Mesenchymal stem cell (in vitro differentiated cells and primary cell): ENCODE measurements around the gene CBFA2T2.
"Not testable (repeated sequence)": the region's sequence is repeated elsewhere in the genome, so short reads cannot be mapped to it uniquely, and the experiment has no call there.

Experiments used
- DNase-seq: peaks from one replicate; pipeline ENCODE4 v3.0.0-alpha.2; 2013
- H2AFZ ChIP-seq: one replicate; pipeline ENCODE4 v1.6.1; 2013; ENCODE audit warnings: low read depth, mild to moderate bottlenecking, control low read depth, inconsistent platforms, low read length, moderate library complexity
- H2AK5ac ChIP-seq: 2 replicates; pipeline ENCODE4 v1.6.1; 2013; ENCODE audit warnings: low read length, moderate library complexity, mild to moderate bottlenecking, inconsistent platforms; ENCODE audit not compliant: severe bottlenecking
- H2BK120ac ChIP-seq: one replicate; pipeline ENCODE4 v1.6.1; 2013; ENCODE audit warnings: low read depth, mild to moderate bottlenecking, inconsistent platforms, low read length, moderate library complexity
- H2BK12ac ChIP-seq, 2 experiments: one replicate each; pipeline ENCODE4 v1.6.1; 2013; ENCODE audit warnings: inconsistent platforms in 2 of 2, low read length in 2 of 2, mild to moderate bottlenecking in 2 of 2, moderate library complexity in 2 of 2, control low read depth in 1 of 2
- H2BK15ac ChIP-seq: one replicate; pipeline ENCODE4 v1.6.1; 2013; ENCODE audit warnings: mild to moderate bottlenecking, low read depth, inconsistent platforms; ENCODE audit not compliant: poor library complexity, severe bottlenecking
- H2BK5ac ChIP-seq: 2 replicates; pipeline ENCODE4 v1.6.1; 2013; ENCODE audit warnings: low read depth, mild to moderate bottlenecking, low read length, control low read depth, inconsistent platforms; ENCODE audit not compliant: poor library complexity, severe bottlenecking
- H3K14ac ChIP-seq, 2 experiments: one replicate each; pipeline ENCODE4 v1.6.1; 2013; ENCODE audit warnings: inconsistent platforms in 2 of 2, low read length in 2 of 2, control low read depth in 1 of 2, mild to moderate bottlenecking in 1 of 2, moderate library complexity in 1 of 2
- H3K18ac ChIP-seq, 2 experiments: one replicate each; pipeline ENCODE4 v1.6.1; 2013; ENCODE audit warnings: inconsistent platforms in 2 of 2, low read length in 2 of 2, control low read depth in 1 of 2, low read depth in 1 of 2, mild to moderate bottlenecking in 1 of 2
- H3K23ac ChIP-seq, 2 experiments: one replicate each; pipeline ENCODE4 v1.6.1; 2013; ENCODE audit warnings: inconsistent platforms in 2 of 2, low read length in 2 of 2, mild to moderate bottlenecking in 2 of 2, moderate library complexity in 2 of 2, control low read depth in 1 of 2
- H3K27ac ChIP-seq: 2 replicates; pipeline ENCODE4 v1.5.1; 2013; ENCODE audit warnings: mild to moderate bottlenecking, moderate library complexity, low read length, control low read depth, inconsistent platforms; ENCODE audit not compliant: poor library complexity, severe bottlenecking
- H3K27me3 ChIP-seq, 2 experiments: 2 replicates each; pipeline versions ENCODE4 v1.6.1 to v1.7.0; 2013; ENCODE audit warnings: low read length in 2 of 2, mild to moderate bottlenecking in 2 of 2, moderate library complexity in 2 of 2, control low read depth in 1 of 2, inconsistent platforms in 1 of 2; ENCODE audit not compliant: control insufficient read depth in 1 of 2, insufficient read depth in 1 of 2
- H3K36me3 ChIP-seq, 2 experiments: 2 replicates each; pipeline versions ENCODE4 v1.6.1 to v1.7.0; 2013; ENCODE audit warnings: low read length in 2 of 2, control low read depth in 1 of 2, inconsistent platforms in 1 of 2, low read depth in 1 of 2, mild to moderate bottlenecking in 1 of 2; ENCODE audit not compliant: insufficient read depth in 2 of 2, control insufficient read depth in 1 of 2
- H3K4ac ChIP-seq, 2 experiments: one replicate each; pipeline ENCODE4 v1.6.1; 2013; ENCODE audit warnings: inconsistent platforms in 2 of 2, low read length in 2 of 2, mild to moderate bottlenecking in 2 of 2, moderate library complexity in 2 of 2, control low read depth in 1 of 2, low read depth in 1 of 2
- H3K4me1 ChIP-seq: 2 replicates; pipeline ENCODE4 v1.6.1; 2013; ENCODE audit warnings: low read depth, low read length, control low read depth; ENCODE audit not compliant: control insufficient read depth, insufficient read depth
- H3K4me2 ChIP-seq: 2 replicates; pipeline ENCODE4 v1.6.1; 2013; ENCODE audit warnings: low read length, mild to moderate bottlenecking, inconsistent platforms; ENCODE audit not compliant: poor library complexity, severe bottlenecking
- H3K4me3 ChIP-seq, 2 experiments: 2 replicates each; pipeline versions ENCODE4 v1.5.1 to v1.7.0; 2013; ENCODE audit warnings: low read length in 2 of 2, mild to moderate bottlenecking in 2 of 2, control low read depth in 1 of 2, low read depth in 1 of 2; ENCODE audit not compliant: insufficient read depth in 1 of 2
- H3K79me1 ChIP-seq: replicated peaks from 2 replicates; pipeline ENCODE4 v1.6.1; 2013; ENCODE audit warnings: mild to moderate bottlenecking, control low read depth, low read length, inconsistent platforms; ENCODE audit not compliant: poor library complexity, severe bottlenecking
- H3K9ac ChIP-seq: 2 replicates; pipeline ENCODE4 v1.7.0; 2013; ENCODE audit warnings: mild to moderate bottlenecking, low read length, moderate library complexity
- H3K9me3 ChIP-seq: 2 replicates; pipeline ENCODE4 v1.7.0; 2013; ENCODE audit warnings: mild to moderate bottlenecking, low read length; ENCODE audit not compliant: control insufficient read depth
- H4K8ac ChIP-seq: one replicate; pipeline ENCODE4 v1.6.1; 2013; ENCODE audit warnings: inconsistent platforms, mild to moderate bottlenecking, low read length, moderate library complexity
- H4K91ac ChIP-seq: one replicate; pipeline ENCODE4 v1.6.1; 2013; ENCODE audit warnings: mild to moderate bottlenecking, low read length, inconsistent platforms
- WGBS: methylation state at CpG from one replicate; pipeline ENCODE4 v1.1.7; 2013; ENCODE audit warnings: mixed read lengths; 5-methylcytosine and 5-hydroxymethylcytosine counted together

CBFA2T2 gene

DNA sequence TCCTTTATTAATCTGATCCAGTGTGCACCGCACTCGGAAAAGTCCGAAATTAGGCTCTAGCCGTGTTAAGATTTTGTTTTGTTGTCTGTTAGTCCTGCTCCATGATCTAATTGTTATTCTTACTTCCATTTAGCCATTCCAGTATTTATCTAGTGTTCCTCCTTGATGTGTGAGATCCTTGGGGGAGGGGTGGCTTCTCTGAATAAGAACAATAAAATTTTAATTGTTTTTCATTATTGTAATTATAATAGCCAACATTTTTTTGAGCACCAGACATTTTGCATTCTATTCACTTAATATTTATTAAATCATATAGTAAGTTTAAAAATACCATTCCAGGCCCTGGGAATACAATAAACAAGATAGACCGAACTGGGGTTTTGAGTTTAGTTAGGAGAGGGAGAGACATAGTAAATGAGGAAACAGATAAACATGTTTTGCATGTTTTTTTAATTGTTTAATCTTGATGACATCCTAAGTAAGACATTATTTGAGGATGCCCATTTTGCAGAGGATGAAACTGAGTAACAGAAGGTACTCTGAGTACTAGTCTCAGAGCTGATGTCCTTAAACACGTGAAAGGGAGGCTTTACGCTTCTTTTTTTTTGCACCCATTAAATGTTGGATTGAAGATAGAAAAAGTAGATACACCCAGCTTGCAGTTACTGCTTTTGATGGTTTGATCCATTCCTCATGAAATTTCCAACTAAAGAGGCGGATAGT lies 1.2 kb downstream of the CBFA2T2 start:
- Histone ChIP-seq H2BK15ac (no peak overlapping the region), H3K36me3 (no peaks in the 10 kb centered on the region), H3K14ac (no peak overlapping the region), H2BK5ac (no peak overlapping the region), H2BK12ac (no peak overlapping the region), H3K4ac (peak overlapping the region in 1 of 2 experiments; percentile 9), H2AFZ (no peak overlapping the region), H3K27me3 (no peaks in the 10 kb centered on the region), H3K4me2 (peak overlapping the region; percentile 62), H3K4me1 (peaks cover 1% of the 10 kb centered on the region), H4K91ac (no peak overlapping the region), H3K23ac (no peak overlapping the region), H3K9me3 (no peaks in the 10 kb centered on the region), H3K4me3 (peak overlapping the region; percentile 76 to 98), H3K9ac (peak overlapping the region; percentile 96), H2BK120ac (no peak overlapping the region), H3K79me1 (peaks cover 21% of the 10 kb centered on the region), H2AK5ac (no peak overlapping the region), H3K27ac (no peak overlapping the region), H3K18ac (no peak overlapping the region), H4K8ac (no peak overlapping the region)
- peak; percentile 16 for DNase-seq
- 80% methylated on average over 4 of the region's 8 CpGs for WGBS

DNA sequence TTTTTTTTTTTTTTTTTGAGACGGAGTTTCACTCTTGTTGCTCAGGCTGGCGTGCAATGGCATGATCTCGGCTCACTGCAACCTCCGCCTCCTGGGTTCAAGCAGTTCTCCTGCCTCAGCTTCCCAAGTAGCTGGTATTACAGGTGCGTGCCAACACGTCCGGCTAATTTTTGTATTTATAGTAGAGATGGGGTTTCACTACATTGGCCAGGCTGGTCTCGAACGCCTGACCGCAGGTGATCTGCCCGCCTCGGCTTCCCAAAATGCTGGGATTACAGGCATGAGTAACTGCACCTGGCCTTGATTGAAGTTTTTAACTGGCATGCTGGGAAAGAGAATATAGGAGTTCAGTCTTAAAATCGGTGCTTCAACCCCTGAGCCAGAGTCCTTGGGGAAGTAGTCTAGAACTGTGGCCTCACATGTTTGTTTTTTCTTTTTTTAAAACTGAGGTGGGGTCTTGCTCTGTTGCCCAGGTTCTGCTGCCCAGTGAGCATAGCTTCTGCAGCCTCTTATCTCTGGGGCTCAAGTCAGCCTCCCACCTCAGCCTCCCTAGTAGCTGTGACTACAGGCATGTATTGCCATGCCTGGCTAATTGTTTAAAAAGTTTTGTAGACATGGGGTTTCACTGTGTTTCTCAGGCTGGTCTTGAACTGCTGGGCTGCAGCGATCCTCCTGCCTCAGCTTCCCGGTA lies 3.3 kb downstream of the CBFA2T2 start:
- Histone ChIP-seq H3K4me2 (no peak overlapping the region), H2BK5ac (no peak overlapping the region), H4K91ac (no peak overlapping the region), H3K4me3 (no peak overlapping the region), H2AK5ac (no peak overlapping the region), H2AFZ (no peak overlapping the region), H3K18ac (no peak overlapping the region), H3K9ac (no peak overlapping the region), H3K9me3 (no peaks in the 10 kb centered on the region), H3K4ac (no peak overlapping the region), H3K79me1 (peaks cover 29% of the 10 kb centered on the region), H2BK12ac (no peak overlapping the region), H4K8ac (no peak overlapping the region), H3K27ac (no peak overlapping the region), H3K14ac (no peak overlapping the region), H3K4me1 (peaks cover 1% of the 10 kb centered on the region), H2BK120ac (no peak overlapping the region), H3K36me3 (no peaks in the 10 kb centered on the region), H3K23ac (no peak overlapping the region), H3K27me3 (no peaks in the 10 kb centered on the region), H2BK15ac (no peak overlapping the region)
- no peak for DNase-seq
- 98% methylated on average over 15 of the region's 15 CpGs for WGBS

DNA sequence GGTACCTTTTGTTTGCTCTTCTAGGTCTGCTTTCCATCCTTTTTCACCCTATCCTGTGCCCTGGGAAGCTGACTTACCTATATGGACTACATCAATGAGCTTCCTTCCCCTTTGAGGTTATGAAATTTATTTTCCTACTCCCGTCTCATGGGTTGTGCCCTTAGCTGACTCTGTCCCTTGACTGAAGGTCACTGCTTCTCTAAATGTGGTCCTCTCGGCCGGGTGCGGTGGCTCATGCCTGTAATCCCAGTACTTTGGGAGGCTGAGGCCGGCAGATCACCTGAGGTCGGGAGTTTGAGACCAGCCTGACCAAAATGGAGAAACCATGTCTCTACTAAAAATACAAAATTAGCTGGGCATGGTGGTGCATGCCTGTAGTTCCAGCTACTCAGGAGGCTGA lies 6.9 kb downstream of the CBFA2T2 start:
- not testable (repeated sequence) for DNase-seq, H2AK5ac ChIP-seq, H2BK5ac ChIP-seq, H2BK120ac ChIP-seq, H4K8ac ChIP-seq, H3K27ac ChIP-seq, H2BK15ac ChIP-seq, H3K14ac ChIP-seq, H3K9ac ChIP-seq, H2BK12ac ChIP-seq, H4K91ac ChIP-seq, H3K4me1 ChIP-seq, H2AFZ ChIP-seq, H3K27me3 ChIP-seq, H3K4me3 ChIP-seq, H3K4ac ChIP-seq, H3K23ac ChIP-seq, H3K18ac ChIP-seq, H3K9me3 ChIP-seq, H3K4me2 ChIP-seq, H3K36me3 ChIP-seq
- H3K79me1 ChIP-seq = peaks cover 32% of the 10 kb centered on the region
- 89% methylated on average over 5 of the region's 6 CpGs for WGBS

DNA sequence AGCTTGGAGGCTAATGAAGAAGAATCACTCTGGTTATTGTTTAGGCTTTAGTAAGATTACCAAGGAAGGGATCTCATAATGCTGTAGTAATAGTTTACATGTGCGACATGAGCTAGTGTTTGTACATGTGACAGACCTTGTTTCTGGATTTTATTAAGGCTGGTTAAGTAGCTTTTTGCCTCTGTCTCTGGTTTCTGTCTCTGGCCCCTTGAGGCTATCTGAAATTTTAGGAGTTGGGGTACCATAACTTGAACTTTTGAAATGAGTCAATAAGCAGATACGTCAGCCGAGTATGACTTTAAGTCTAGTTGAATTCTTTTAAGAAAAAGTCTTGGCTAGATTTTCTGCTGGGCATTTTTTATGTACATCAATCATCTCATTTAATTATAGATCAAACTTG lies 9.5 kb downstream of the CBFA2T2 start:
- no peaks in the 10 kb centered on the region for H3K36me3 ChIP-seq
- peaks cover 23% of the 10 kb centered on the region for H3K79me1 ChIP-seq
- no peak overlapping the region for H4K91ac ChIP-seq
- no peaks in the 10 kb centered on the region for H3K9me3 ChIP-seq
- no peak overlapping the region for H3K4ac ChIP-seq
- H3K18ac ChIP-seq = no peak overlapping the region
- no peak overlapping the region for H2BK15ac ChIP-seq
- H2BK120ac ChIP-seq = no peak overlapping the region
- no peak overlapping the region for H3K14ac ChIP-seq
- DNase-seq = peak; percentile 12
- H2BK5ac ChIP-seq = no peak overlapping the region
- no peaks in the 10 kb centered on the region for H3K4me1 ChIP-seq
- H3K27me3 ChIP-seq = no peaks in the 10 kb centered on the region
- H3K23ac ChIP-seq = no peak overlapping the region
- no peak overlapping the region for H4K8ac ChIP-seq
- H3K4me2 ChIP-seq = no peak overlapping the region
- no peak overlapping the region for H2BK12ac ChIP-seq
- WGBS = 45% methylated on average over 1 of the region's 3 CpGs
- no peak overlapping the region for H2AK5ac ChIP-seq
- no peak overlapping the region for H3K27ac ChIP-seq
- no peak overlapping the region for H2AFZ ChIP-seq
- no peak overlapping the region for H3K4me3 ChIP-seq
- no peak overlapping the region for H3K9ac ChIP-seq
